Measurements from ENCODE around the gene SLC25A48. TPM values are rescaled to one million over a fixed set of nuclear protein-coding genes. Genes with fewer than 3 reads are reported as not detected.

The SLC25A48 gene
- total and polyA plus RNA-seq, 2 donors (not counting 1 experiment from before 2014, with no cell fraction given) = not detected

GRCh38 chr5:135823881-135824280, 10.6 kb upstream of the SLC25A48 start:
- DNase-seq (ENCODE audit: low read depth in 2 of 2) = no peak
- H3K4me1 ChIP-seq (ENCODE audit: control insufficient read depth, extremely low read depth, insufficient read depth, low read length) = no peaks in the 10 kb centered on the region
- no peaks in the 10 kb centered on the region for H4K20me1 ChIP-seq (ENCODE audit: control insufficient read depth, extremely low read depth, insufficient read depth, low read length)
- H3K27ac ChIP-seq (ENCODE audit: insufficient read depth, low read length) = no peak overlapping the region
- TF ChIP-seq EZH2 (IDR thresholded peaks at IDR 0.05; ENCODE audit: low read length, missing control alignments) (no peak), CTCF (conservative IDR thresholded peaks at IDR 0.05 in 1 of 2, IDR thresholded peaks at IDR 0.05 in 1 of 2; ENCODE audit: low read depth in 1 of 2, low read length in 2 of 2) (no peak)
- no peaks in the 10 kb centered on the region for H3K27me3 ChIP-seq (ENCODE audit: control insufficient read depth, insufficient read depth, low read length)
- H2AFZ ChIP-seq (ENCODE audit: low read length) = no peak overlapping the region
- H3K79me2 ChIP-seq (ENCODE audit: control insufficient read depth, insufficient read depth, low read length) = no peaks in the 10 kb centered on the region
- H3K4me3 ChIP-seq (replicated peaks in 1 of 4; ENCODE audit: control extremely low read depth in 1 of 4, insufficient read depth in 1 of 4, low read depth in 3 of 4, low read length in 4 of 4) = no peak overlapping the region
- H3K9ac ChIP-seq (ENCODE audit: insufficient read depth, low read length) = no peak overlapping the region
- H3K36me3 ChIP-seq (ENCODE audit: control insufficient read depth, insufficient read depth, low read length) = no peaks in the 10 kb centered on the region
- no peak overlapping the region for H3K4me2 ChIP-seq (ENCODE audit: extremely low read depth, insufficient read depth, low read length)
- H3K9me3 ChIP-seq (ENCODE audit: control insufficient read depth, insufficient read depth, low read depth, low read length) = no peaks in the 10 kb centered on the region

- H3K9me3 ChIP-seq (ENCODE audit: control insufficient read depth, insufficient read depth, low read depth, low read length) = no peaks in the 10 kb centered on the region
- DNase-seq (ENCODE audit: low read depth in 2 of 2) = no peak
These were observed 9.9 kb upstream of the SLC25A48 start for GRCh38 chr5:135824541-135825041.

DNA sequence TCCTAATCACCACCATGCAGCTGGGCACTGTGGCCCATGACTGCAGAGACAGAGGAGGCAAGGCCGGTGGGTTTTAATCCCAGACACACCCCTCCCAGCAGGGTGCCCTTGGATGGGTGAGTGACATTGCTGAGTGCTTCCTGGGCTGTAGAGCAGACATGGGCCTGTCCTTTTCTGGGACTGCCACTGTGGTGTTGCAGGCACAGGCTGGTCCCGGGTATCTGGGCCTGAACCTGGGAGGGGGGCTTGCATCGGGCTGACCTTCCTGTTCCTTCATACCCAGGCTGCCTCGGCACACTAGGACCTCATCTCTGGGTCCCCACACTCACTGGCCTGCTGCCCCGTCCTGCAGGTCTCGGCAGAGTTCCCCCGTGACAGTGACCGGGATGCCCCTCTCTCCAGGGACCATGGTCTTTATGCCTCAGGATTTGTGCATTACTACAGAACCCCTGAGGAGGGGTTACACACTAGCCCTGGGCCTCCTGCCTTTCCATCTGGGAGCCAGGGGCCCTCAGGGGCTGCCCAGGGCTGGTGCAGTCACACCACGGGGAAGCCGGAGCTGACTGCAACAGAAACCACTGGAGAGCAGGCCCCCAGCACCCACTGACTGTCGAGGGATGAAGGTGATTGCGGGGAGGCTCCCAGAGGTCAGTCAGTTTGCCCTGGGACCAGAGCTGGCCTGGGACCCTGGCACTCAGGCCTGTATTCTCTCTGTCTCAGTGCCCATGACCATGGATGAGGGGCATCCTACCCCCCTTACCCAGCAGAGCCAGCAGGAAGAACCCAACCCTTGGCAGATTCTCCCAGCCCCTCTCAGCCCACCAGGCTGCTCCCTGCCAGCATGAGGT, 8.9 kb upstream of the SLC25A48 start:
- Histone ChIP-seq H3K79me2 (ENCODE audit: control insufficient read depth, insufficient read depth, low read length) (no peaks in the 10 kb centered on the region), H3K4me2 (ENCODE audit: extremely low read depth, insufficient read depth, low read length) (no peak overlapping the region), H2AFZ (ENCODE audit: low read length) (no peak overlapping the region), H3K4me1 (ENCODE audit: control insufficient read depth, extremely low read depth, insufficient read depth, low read length) (no peaks in the 10 kb centered on the region), H3K36me3 (ENCODE audit: control insufficient read depth, insufficient read depth, low read length) (no peaks in the 10 kb centered on the region), H3K9ac (ENCODE audit: insufficient read depth, low read length) (no peak overlapping the region), H3K9me3 (ENCODE audit: control insufficient read depth, insufficient read depth, low read depth, low read length) (no peaks in the 10 kb centered on the region), H3K27me3 (ENCODE audit: control insufficient read depth, insufficient read depth, low read length) (no peaks in the 10 kb centered on the region), H4K20me1 (ENCODE audit: control insufficient read depth, extremely low read depth, insufficient read depth, low read length) (no peaks in the 10 kb centered on the region), H3K27ac (ENCODE audit: insufficient read depth, low read length) (no peak overlapping the region), H3K4me3 (replicated peaks in 1 of 4; ENCODE audit: control extremely low read depth in 1 of 4, insufficient read depth in 1 of 4, low read depth in 3 of 4, low read length in 4 of 4) (no peak overlapping the region)
- TF ChIP-seq EZH2 (IDR thresholded peaks at IDR 0.05; ENCODE audit: low read length, missing control alignments) = no peak
- no peak for TF ChIP-seq CTCF (conservative IDR thresholded peaks at IDR 0.05 in 1 of 2, IDR thresholded peaks at IDR 0.05 in 1 of 2; ENCODE audit: low read depth in 1 of 2, low read length in 2 of 2)
- no peak for DNase-seq (ENCODE audit: low read depth in 2 of 2)

More at GRCh38 chr5:135824541-135825041, 9.9 kb upstream of the SLC25A48 start:
- no peaks in the 10 kb centered on the region for H4K20me1 ChIP-seq (ENCODE audit: control insufficient read depth, extremely low read depth, insufficient read depth, low read length)
- H3K27ac ChIP-seq (ENCODE audit: insufficient read depth, low read length) = no peak overlapping the region
- no peaks in the 10 kb centered on the region for H3K4me1 ChIP-seq (ENCODE audit: control insufficient read depth, extremely low read depth, insufficient read depth, low read length)
- H3K9ac ChIP-seq (ENCODE audit: insufficient read depth, low read length) = no peak overlapping the region
- H3K4me3 ChIP-seq (replicated peaks in 1 of 4; ENCODE audit: control extremely low read depth in 1 of 4, insufficient read depth in 1 of 4, low read depth in 3 of 4, low read length in 4 of 4) = no peak overlapping the region
- H3K36me3 ChIP-seq (ENCODE audit: control insufficient read depth, insufficient read depth, low read length) = no peaks in the 10 kb centered on the region
- H3K79me2 ChIP-seq (ENCODE audit: control insufficient read depth, insufficient read depth, low read length) = no peaks in the 10 kb centered on the region
- no peaks in the 10 kb centered on the region for H3K27me3 ChIP-seq (ENCODE audit: control insufficient read depth, insufficient read depth, low read length)
- no peak overlapping the region for H2AFZ ChIP-seq (ENCODE audit: low read length)
- H3K4me2 ChIP-seq (ENCODE audit: extremely low read depth, insufficient read depth, low read length) = no peak overlapping the region
- no peak for TF ChIP-seq EZH2 (IDR thresholded peaks at IDR 0.05; ENCODE audit: low read length, missing control alignments)

Measured in fibroblast of lung (primary cell).